Measurements from ENCODE around the gene LRRC74A.

LRRC74A gene

DNA sequence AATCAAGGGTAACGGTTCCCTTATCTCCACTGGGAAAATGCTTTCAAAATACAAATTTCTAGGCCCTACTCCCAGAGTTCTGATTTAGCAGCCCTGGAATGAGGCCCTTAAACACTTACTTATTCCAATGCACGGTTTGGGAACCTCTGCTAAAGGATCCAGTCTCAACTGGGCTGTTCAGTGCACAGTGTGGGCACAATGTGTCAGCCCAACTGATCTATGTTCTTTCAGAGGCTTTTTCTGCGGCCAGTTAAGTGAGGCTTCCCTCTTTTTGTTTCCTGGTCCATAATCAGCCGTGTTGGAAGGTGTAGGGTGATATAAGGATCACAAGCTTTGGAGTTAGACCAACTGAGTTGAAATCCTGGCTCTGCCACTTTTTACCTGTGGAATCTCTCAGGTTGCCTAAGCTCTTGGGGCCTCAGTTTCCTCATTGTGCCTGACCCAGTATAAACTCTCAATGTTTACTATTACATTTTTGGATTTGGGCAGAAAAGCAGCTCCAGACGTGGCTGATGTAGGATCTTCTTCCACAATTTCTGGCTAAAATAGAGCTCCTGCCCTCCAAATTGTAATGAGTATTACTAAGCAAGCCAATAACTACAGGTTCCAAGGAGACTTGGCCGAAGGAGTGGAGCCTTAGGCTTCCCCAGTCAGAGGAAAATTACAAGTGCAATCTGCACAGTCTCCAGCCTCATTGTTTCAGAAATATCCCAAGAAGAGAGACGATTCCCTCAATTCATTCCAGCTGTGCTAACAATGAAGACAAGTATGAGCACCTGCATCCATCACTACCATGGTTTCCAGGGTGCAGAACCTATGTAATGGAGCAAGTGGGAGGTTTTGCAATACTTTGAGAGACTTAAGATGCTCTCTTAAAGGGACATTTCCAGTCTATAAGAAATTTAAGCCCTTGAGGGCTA, 11.2 kb upstream of the LRRC74A start:
- in situ Hi-C loops (cut with MboI; ENCODE audit: low pct_unique_long_range_greater_than_20kb, low sequenced_read_pairs, unreplicated experiment), result no loop called here

DNA sequence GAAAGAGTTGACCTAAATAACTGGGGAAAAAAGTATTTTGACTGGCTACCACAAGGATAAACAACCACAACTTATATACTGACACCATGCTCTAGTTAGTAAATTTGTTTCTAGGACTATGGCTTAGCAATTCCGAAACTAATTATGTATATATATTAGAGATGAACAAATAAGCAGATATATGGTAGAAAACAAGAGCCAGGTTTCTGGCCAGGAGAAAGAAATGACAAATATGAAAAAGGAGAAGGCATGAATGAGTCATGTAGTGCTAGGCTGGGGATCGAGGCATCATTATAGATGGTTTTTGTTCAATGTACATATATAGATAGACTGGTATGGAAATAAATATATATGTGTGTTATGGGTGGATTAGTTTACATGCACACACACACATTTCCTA, 5.5 kb upstream of the LRRC74A start:
- peak; percentile 39 for DNase-seq (ENCODE audit: low spot score)
- in situ Hi-C loops (cut with MboI; ENCODE audit: low pct_unique_long_range_greater_than_20kb, low sequenced_read_pairs, unreplicated experiment), result no loop called here
- TF ChIP-seq, protein P1, sequence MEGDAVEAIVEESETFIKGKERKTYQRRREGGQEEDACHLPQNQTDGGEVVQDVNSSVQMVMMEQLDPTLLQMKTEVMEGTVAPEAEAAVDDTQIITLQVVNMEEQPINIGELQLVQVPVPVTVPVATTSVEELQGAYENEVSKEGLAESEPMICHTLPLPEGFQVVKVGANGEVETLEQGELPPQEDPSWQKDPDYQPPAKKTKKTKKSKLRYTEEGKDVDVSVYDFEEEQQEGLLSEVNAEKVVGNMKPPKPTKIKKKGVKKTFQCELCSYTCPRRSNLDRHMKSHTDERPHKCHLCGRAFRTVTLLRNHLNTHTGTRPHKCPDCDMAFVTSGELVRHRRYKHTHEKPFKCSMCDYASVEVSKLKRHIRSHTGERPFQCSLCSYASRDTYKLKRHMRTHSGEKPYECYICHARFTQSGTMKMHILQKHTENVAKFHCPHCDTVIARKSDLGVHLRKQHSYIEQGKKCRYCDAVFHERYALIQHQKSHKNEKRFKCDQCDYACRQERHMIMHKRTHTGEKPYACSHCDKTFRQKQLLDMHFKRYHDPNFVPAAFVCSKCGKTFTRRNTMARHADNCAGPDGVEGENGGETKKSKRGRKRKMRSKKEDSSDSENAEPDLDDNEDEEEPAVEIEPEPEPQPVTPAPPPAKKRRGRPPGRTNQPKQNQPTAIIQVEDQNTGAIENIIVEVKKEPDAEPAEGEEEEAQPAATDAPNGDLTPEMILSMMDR (IDR thresholded peaks at IDR 0.05; ENCODE audit: extremely low read depth, insufficient read depth, missing control alignments), result no peak

More for the DNA sequence above, 11.2 kb upstream of the LRRC74A start:
- TF ChIP-seq, protein P1 (IDR thresholded peaks at IDR 0.05; ENCODE audit: extremely low read depth, insufficient read depth, missing control alignments), result no peak
- no peak for DNase-seq (ENCODE audit: low spot score)

DNA sequence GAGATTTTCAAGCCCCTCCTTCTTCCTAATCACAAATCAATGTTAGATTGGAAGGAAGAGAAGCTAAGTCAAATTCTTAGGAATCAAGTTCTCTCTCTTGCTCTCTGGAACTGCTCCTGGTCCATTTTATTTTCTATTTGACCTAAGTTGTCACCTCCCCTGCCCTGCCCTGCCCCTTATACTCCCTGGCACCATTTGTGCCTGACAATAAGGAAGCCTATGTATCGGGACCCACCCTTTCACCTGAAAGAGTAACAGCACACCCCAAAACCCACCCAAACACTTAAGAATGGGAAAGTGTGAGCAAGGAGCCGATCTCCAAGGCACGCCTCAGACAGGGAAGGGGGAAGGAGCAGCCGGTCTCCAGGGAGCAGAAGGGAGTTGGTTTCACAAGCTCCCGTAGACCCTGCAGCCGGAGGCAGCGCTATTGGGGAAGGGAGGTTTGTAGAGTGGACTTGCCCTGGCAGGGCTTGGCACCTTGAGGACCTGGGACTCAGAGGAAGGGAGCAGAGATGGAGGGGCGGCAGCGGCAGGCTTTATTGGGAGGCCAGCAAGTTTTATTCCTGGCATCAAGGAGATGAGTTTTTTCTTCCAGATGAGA, 1.6 kb downstream of the LRRC74A start:
- no peak for DNase-seq (ENCODE audit: low spot score)
- TF ChIP-seq, protein P1 (IDR thresholded peaks at IDR 0.05; ENCODE audit: extremely low read depth, insufficient read depth, missing control alignments), result no peak
- in situ Hi-C loops (cut with MboI; ENCODE audit: low pct_unique_long_range_greater_than_20kb, low sequenced_read_pairs, unreplicated experiment), result no loop called here

DNA sequence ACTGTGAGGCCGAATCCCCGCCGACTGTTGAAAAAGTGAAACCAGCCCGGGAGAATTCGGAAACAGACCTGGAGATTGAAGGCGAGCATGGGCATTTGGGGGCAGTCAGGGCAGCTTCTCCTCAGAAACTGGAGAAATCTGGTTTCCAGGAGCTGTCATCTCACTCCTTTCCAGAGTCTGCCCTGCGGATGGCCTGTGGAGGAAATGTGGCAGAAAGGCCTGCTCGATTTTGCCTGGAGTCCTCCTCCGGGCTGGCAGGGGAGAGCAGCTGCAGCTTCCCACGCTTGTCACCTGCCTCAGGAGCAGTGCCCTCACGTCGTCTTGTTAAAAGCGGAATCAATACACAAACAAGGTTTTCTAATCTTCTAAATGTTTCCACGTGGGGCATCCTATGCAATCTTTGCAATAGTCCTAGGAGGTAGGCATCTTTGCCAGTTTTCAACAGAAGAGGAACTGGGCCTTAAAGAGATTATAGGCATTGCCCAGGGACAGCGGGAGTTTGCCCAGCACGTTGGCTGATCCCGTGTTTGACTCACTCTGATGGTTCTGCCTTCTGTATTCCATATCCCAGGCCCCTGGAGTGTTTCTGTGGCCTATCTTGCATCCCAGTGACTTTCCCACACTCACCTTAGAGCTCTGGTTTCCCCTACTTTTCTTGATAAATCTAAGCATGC, 2.3 kb downstream of the LRRC74A start:
- no peak for DNase-seq (ENCODE audit: low spot score)
- in situ Hi-C loops (cut with MboI; ENCODE audit: low pct_unique_long_range_greater_than_20kb, low sequenced_read_pairs, unreplicated experiment), result no loop called here
- TF ChIP-seq, protein P1 (IDR thresholded peaks at IDR 0.05; ENCODE audit: extremely low read depth, insufficient read depth, missing control alignments), result no peak

DNA sequence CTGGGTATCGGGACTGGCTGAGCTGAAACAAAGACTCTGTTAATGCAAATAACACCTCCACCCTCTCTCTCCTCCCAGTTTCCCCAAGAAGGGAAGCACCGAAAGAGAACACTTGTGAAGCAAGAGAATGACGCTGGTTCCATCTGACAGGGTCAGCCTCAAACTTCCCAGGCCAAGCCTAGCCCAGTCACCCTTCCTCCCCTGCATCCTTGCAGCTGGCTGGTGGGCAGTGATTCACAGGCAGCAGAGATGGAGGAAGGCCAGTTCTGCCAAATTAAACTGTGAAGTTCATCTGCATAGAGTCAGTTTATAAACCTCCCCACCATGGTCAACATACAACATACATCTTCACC, 2.8 kb downstream of the LRRC74A start:
- in situ Hi-C loops (cut with MboI; ENCODE audit: low pct_unique_long_range_greater_than_20kb, low sequenced_read_pairs, unreplicated experiment), result no loop called here

More for the DNA sequence above, 2.8 kb downstream of the LRRC74A start:
- TF ChIP-seq, protein P1 (IDR thresholded peaks at IDR 0.05; ENCODE audit: extremely low read depth, insufficient read depth, missing control alignments), result no peak
- DNase-seq (ENCODE audit: low spot score), result no peak

Measured in GM13977 (cell line).